HT1080 (cell line): ENCODE measurements around the gene SRPK3. TPM values are rescaled to one million over a fixed set of nuclear protein-coding genes. Genes with fewer than 3 reads are reported as not detected.

Experiments
- DNase-seq: peaks from one replicate; pipeline ENCODE4 v3.0.0-alpha.2; 2015; ENCODE audit warnings: low read depth
- total RNA-seq: library from RNA; depleted of rRNA; stranded (reverse); fragments of >200 nt; shearing (Covaris generic); gene quantifications from 2 replicates; pipeline ENCODE4 v1.2.3, GENCODE V29; 2014

Gene SRPK3
- total RNA-seq, 1 experiment from 2014 or later: not detected

GRCh38 chrX:153769158-153769864 is 11.5 kb upstream of the SRPK3 start:
- no peak for DNase-seq

GRCh38 chrX:153769865-153770600 is 10.8 kb upstream of the SRPK3 start:
- DNase-seq: no peak

- no peak for DNase-seq
Measured at GRCh38 chrX:153770601-153771414, 10.0 kb upstream of the SRPK3 start.

GRCh38 chrX:153771415-153772315 is 9.2 kb upstream of the SRPK3 start:
- DNase-seq: no peak

GRCh38 chrX:153772316-153773217 is 8.3 kb upstream of the SRPK3 start:
- no peak for DNase-seq

- DNase-seq: no peak
Measured at GRCh38 chrX:153773218-153773611, 7.6 kb upstream of the SRPK3 start.

GRCh38 chrX:153773741-153774575 is 6.9 kb upstream of the SRPK3 start:
- DNase-seq: no peak

- DNase-seq: no peak
Measured at GRCh38 chrX:153774576-153775292, 6.1 kb upstream of the SRPK3 start.

- DNase-seq: no peak
Measured at GRCh38 chrX:153775293-153776119, 5.3 kb upstream of the SRPK3 start.

GRCh38 chrX:153776120-153776599 is 4.7 kb upstream of the SRPK3 start:
- no peak for DNase-seq

- no peak for DNase-seq
Measured at GRCh38 chrX:153776611-153777045, 4.2 kb upstream of the SRPK3 start.

GRCh38 chrX:153777261-153778090 is 3.4 kb upstream of the SRPK3 start:
- DNase-seq: no peak

- no peak for DNase-seq
Measured at GRCh38 chrX:153778181-153778580, 2.7 kb upstream of the SRPK3 start.

GRCh38 chrX:153778684-153779101 is 2.1 kb upstream of the SRPK3 start:
- DNase-seq: no peak

GRCh38 chrX:153779891-153780677 is 757 bp upstream of the SRPK3 start:
- no peak for DNase-seq
